NB4 (cell line): ENCODE measurements around the gene SPACA7.

Experiments
- DNase-seq: peaks from one replicate; pipeline ENCODE4 v3.0.0; 2010; ENCODE audit warnings: low read depth
- H3K4me3 ChIP-seq: one replicate; pipeline ENCODE4 v1.5.1; 2011; ENCODE audit warnings: mild to moderate bottlenecking, low read depth, low read length, moderate library complexity
- CTCF ChIP-seq: IDR thresholded peaks from one replicate; pipeline ENCODE4 v1.5.1; 2012; ENCODE audit warnings: low read depth, low read length
- MAX ChIP-seq: IDR thresholded peaks from 2 replicates; pipeline ENCODE4 v1.6.1; 2011; ENCODE audit warnings: low read depth, low read length
- MYC ChIP-seq: IDR thresholded peaks from 2 replicates; pipeline ENCODE4 v1.6.1; 2011; ENCODE audit warnings: low read depth, low read length
- POLR2A ChIP-seq: IDR thresholded peaks from 2 replicates; pipeline ENCODE4 v1.6.1; 2011; ENCODE audit warnings: mild to moderate bottlenecking; ENCODE audit not compliant: insufficient read length; ENCODE audit errors: extremely low read depth

The SPACA7 gene

GRCh38 chr13:112469071-112469745 is 93.1 kb downstream of the SPACA7 start:
- DNase-seq: no peak
- TF ChIP-seq MYC (no peak), POLR2A (no peak), CTCF (no peak), MAX (no peak)
- H3K4me3 ChIP-seq: no peak overlapping the region

GRCh38 chr13:112473818-112474217 is 97.7 kb downstream of the SPACA7 start:
- no peak for DNase-seq
- H3K4me3 ChIP-seq: no peak overlapping the region
- TF ChIP-seq MYC (no peak), MAX (no peak), CTCF (no peak), POLR2A (no peak)

GRCh38 chr13:112474869-112475268 is 98.7 kb downstream of the SPACA7 start:
- DNase-seq: no peak
- no peak for TF ChIP-seq MYC
- no peak for TF ChIP-seq POLR2A
- no peak for TF ChIP-seq MAX
- no peak for TF ChIP-seq CTCF
- no peak overlapping the region for H3K4me3 ChIP-seq

- DNase-seq: no peak
- H3K4me3 ChIP-seq: no peak overlapping the region
- TF ChIP-seq POLR2A (no peak), CTCF (no peak)
Measured at GRCh38 chr13:112475889-112476288, 99.7 kb downstream of the SPACA7 start.

- no peak for DNase-seq
- no peak overlapping the region for H3K4me3 ChIP-seq
- TF ChIP-seq MAX: no peak
- TF ChIP-seq CTCF: no peak
- TF ChIP-seq MYC: no peak
- TF ChIP-seq POLR2A: no peak
Measured at GRCh38 chr13:112477070-112477619, 101.0 kb downstream of the SPACA7 start.

GRCh38 chr13:112479389-112479788 is 103.2 kb downstream of the SPACA7 start:
- no peak for DNase-seq
- TF ChIP-seq CTCF (no peak), MYC (no peak), MAX (no peak), POLR2A (no peak)
- H3K4me3 ChIP-seq: no peak overlapping the region
